Measurements from ENCODE around the gene CADPS2.

Gene CADPS2

GRCh38 chr7:122602800-122603199 is 283.5 kb downstream of the CADPS2 start:
- no peak for DNase-seq (ENCODE audit: low read depth in 3 of 3)

- DNase-seq (ENCODE audit: low read depth in 3 of 3), result no peak
Observed at GRCh38 chr7:122600630-122601029, 285.6 kb downstream of the CADPS2 start.

GRCh38 chr7:122600042-122600441 is 286.2 kb downstream of the CADPS2 start:
- no peak for DNase-seq (ENCODE audit: low read depth in 3 of 3)

GRCh38 chr7:122597277-122597676 is 289.0 kb downstream of the CADPS2 start:
- DNase-seq (ENCODE audit: low read depth in 3 of 3), result no peak

GRCh38 chr7:122595885-122596284 is 290.4 kb downstream of the CADPS2 start:
- DNase-seq (ENCODE audit: low read depth in 3 of 3), result no peak

- no peak for DNase-seq (ENCODE audit: low read depth in 3 of 3)
Observed at GRCh38 chr7:122588621-122589020, 297.6 kb downstream of the CADPS2 start.

GRCh38 chr7:122584676-122585251 is 301.5 kb downstream of the CADPS2 start:
- DNase-seq (ENCODE audit: low read depth in 3 of 3), result no peak

GRCh38 chr7:122578350-122578749 is 307.9 kb downstream of the CADPS2 start:
- DNase-seq (ENCODE audit: low read depth in 3 of 3), result no peak

GRCh38 chr7:122577449-122578003 is 308.7 kb downstream of the CADPS2 start:
- DNase-seq (ENCODE audit: low read depth in 3 of 3), result no peak

GRCh38 chr7:122572706-122573105 is 313.6 kb downstream of the CADPS2 start:
- no peak for DNase-seq (ENCODE audit: low read depth in 3 of 3)

- DNase-seq (ENCODE audit: low read depth in 3 of 3), result no peak
Observed at GRCh38 chr7:122561326-122561725, 324.9 kb downstream of the CADPS2 start.

GRCh38 chr7:122556873-122557542 is 329.3 kb downstream of the CADPS2 start:
- DNase-seq (ENCODE audit: low read depth in 3 of 3), result no peak

- DNase-seq (ENCODE audit: low read depth in 3 of 3), result no peak
Observed at GRCh38 chr7:122556219-122556618, 330.0 kb downstream of the CADPS2 start.

GRCh38 chr7:122553761-122554160 is 332.5 kb downstream of the CADPS2 start:
- no peak for DNase-seq (ENCODE audit: low read depth in 3 of 3)

- no peak for DNase-seq (ENCODE audit: low read depth in 3 of 3)
Observed at GRCh38 chr7:122552769-122553168, 333.5 kb downstream of the CADPS2 start.

- no peak for DNase-seq (ENCODE audit: low read depth in 3 of 3)
Observed at GRCh38 chr7:122550545-122550944, 335.7 kb downstream of the CADPS2 start.

GRCh38 chr7:122549578-122549977 is 336.7 kb downstream of the CADPS2 start:
- DNase-seq (ENCODE audit: low read depth in 3 of 3), result no peak

GRCh38 chr7:122546496-122546895 is 339.8 kb downstream of the CADPS2 start:
- no peak for DNase-seq (ENCODE audit: low read depth in 3 of 3)

- DNase-seq (ENCODE audit: low read depth in 3 of 3), result no peak
Observed at GRCh38 chr7:122544463-122544862, 341.8 kb downstream of the CADPS2 start.

GRCh38 chr7:122543891-122544290 is 342.4 kb downstream of the CADPS2 start:
- no peak for DNase-seq (ENCODE audit: low read depth in 3 of 3)

GRCh38 chr7:122543166-122543565 is 343.1 kb downstream of the CADPS2 start:
- no peak for DNase-seq (ENCODE audit: low read depth in 3 of 3)

GRCh38 chr7:122535086-122535485 is 351.2 kb downstream of the CADPS2 start:
- DNase-seq (ENCODE audit: low read depth in 3 of 3), result no peak

Data from stimulated activated CD4-positive, alpha-beta T cell treated with anti-CD3 and anti-CD28 coated beads, TNF-alpha, amount 100 ng/mL, for 48 hours (primary cell).